ENCODE results near the gene ACOX3. TPM values are rescaled to one million over a fixed set of nuclear protein-coding genes. Genes with fewer than 3 reads are reported as not detected.
A peak's percentile ranks its signal among the peaks of the same experiment; 100 is the strongest.

The ACOX3 gene
- polyA plus RNA-seq, 4 donors: 15.0 to 17.5 (median 15.7) TPM

DNA sequence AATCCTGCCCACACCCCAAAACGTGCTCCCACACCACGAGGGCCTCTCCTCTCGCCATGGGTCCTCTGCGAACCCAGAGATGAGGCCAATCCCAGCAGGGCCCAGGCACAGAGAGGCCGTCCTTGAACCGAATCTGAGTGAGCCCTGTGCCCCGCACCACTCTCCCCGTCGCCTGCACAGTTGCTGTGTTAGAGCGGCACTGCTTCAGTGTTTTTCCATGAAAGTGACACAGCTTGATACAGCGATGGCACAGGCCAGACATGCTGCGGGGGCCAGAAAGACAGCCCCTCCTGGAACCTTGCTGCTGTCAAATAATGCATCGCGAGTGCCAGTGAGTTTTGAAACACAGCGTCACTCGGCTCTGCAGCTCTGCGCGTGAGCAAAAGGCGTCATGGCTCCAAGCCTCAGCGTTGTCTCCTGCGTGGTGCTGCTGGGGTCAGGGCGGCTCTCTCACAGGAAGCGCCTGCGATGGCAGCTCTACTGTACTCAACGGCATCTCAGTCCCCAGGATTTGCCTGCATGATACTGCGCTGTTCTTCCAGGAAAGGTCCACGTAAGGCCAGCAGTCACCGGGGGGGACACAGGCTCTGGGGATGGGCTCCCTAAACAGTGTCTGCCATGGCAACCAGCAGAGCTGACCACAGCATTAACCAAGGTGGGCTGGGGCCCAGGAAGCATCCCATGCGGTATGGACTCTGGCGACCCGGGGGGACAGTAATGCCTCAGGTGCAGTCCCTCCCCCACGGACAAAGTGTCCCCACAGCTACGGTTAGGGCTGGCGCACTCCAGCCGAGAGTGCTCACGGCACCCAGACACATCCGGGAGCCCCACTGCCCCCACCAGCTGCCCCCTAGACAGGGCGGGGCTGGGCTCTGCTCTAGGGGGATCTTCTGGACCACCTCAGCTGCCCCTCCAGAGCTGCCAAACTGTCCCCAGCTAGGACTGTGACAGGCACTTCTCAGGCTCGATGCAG is 63.1 kb downstream of the ACOX3 start:
- no peak for DNase-seq (ENCODE audit: low read depth in 4 of 4, low spot score in 3 of 4)

DNA sequence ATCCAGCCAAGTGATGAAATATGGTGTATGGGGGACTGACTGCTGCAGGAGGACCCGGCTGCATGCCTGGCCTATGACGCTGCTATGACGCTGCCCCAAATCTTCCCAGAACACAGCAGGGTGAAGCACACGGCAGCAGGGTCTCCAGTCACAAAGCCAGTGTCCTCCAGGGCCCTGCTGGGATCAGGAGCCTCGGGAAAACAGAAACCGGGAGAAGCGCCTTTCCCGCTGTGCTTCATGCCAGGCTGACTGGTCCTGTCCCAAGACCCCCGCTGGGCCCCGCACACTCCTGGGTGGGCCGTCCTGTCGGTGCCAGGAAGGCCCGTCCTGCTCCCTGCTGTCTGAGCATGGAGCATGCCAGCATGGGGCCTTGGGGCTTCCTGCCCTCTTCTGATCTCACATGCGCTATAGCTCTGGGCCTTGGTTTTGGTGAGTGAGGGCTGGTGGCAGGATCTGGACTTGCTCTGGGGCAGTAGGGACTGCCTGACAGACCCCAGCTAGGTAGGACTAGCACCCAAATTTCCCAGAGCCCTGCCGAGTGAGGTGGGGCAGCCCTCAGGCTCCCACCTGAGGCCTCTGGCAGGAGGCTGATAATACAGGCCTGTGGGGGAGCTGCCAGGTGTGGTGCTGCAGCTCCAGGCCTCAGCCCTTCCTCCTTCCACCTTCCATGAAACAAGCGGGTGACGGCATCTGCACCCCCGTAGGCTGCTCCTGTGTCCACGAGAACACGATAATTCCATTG is 64.0 kb downstream of the ACOX3 start:
- no peak for DNase-seq (ENCODE audit: low read depth in 4 of 4, low spot score in 3 of 4)

DNA sequence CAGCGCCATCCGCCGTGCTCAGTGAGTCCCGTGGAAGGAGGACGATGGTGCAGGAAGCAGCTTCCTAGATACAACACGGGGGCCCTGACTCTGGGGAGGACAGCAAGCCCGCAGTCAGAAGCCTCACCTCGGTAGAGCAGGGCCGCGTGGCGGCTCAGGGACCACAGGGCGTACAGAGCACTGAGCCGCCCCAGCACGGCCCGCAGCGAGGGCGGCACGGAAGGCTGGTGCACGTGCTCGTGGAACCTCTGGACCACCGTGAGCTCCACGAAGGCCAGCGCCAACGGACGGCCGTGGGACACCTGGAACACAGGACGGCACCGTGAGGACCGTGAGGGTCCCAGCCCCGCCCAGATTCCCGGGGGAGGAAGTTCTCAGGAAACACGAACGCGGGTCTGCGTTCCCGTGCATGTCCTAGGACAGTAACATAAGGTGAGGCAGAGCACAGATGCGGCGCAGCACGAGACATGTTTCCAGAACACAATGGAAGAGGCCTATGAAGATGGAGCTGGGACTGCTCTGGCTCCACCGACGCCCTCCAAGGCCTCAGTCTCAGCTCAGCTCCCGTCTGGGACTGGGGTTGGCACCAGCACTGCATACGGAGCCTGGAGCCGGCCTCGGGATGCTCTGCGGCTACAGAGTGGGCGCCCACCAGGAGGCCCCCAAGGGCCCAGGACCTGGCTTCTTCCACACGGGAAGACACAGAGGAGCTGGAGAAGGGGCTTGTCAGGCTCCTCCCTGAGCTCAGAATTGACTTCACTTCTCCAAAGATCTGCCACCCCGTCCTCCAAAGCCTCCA is 65.5 kb downstream of the ACOX3 start:
- no peak for DNase-seq (ENCODE audit: low read depth in 4 of 4, low spot score in 3 of 4)

DNA sequence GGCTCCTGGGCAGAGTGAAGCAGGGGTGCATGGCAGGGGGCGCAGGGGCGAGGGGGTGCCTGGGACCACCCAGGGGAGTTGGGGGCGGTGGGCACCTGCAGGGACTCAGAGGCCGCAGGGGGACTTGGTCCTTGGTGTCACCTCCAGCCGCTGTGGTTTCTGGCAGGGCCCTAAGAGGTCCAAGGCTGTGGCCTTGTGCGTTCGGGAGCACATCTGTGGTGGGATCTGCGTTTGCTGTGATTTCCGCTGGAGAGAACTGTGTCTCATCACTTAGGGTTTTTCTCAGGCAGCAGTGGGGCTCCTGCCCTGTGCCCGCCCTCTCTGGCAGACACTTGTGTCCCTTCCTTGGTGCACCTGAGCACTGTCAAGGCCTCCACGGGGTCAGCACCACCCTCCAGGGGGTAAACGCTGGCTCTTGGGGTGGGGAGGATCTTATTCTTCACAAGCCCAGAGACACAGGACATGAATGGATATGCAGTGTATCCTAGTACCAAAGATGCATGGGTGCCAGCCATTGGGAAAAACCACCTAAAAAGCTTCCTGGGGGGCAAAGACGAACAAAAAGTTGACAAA is 66.5 kb downstream of the ACOX3 start:
- no peak for DNase-seq (ENCODE audit: low read depth in 4 of 4, low spot score in 3 of 4)

DNA sequence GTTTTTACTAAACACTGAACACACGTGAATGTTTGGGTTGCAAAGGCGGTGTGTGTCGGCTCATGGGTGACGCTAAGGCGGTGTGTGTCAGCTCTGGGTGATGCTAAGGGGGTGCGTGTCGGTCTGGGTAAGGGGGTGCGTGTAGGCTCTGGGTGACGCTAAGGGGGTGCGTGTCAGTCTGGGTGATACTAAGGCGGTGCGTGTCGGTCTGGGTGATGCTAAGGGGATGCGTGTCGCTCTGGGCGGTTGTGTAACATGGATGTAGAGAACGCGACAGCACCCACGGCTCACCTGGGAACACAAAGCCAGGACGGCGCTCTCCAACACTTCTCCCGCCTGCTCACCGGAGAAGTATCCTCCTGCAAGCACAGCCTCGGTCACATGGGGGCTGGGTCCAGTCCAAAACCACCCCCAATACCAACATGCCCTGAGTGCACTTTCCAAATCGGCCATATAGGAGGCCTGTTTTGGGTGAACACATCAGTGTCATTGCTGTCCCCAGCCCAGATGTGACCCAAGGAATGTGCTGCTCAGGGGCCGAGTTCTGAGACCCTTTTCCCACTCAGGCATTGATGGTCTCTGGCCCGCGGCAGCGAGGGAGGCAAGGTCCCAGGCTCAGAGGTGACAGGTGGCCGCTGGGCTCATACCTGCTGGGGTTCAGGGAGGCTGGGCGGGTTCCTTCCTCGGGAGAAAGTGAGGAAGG is 67.1 kb downstream of the ACOX3 start:
- no peak for DNase-seq (ENCODE audit: low read depth in 4 of 4, low spot score in 3 of 4)

DNA sequence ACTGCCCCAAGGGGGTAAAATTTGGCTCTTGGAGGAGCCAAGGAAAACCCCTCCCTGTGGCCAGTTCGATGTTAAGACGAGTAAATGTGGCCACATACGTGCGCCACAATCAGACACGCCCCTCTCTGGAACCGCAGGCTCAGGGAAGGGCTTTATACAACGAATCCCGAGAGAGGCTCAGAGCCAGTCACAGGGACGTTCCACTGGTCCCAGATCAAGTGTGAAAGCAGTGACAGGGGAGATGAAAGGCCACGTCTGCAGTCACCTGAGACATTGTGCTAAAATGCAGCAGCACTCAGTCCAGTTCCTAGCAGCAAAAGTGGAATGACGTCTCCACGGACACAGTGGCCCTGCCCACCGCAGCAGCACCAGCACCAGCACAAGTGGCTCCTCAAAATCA is 68.0 kb downstream of the ACOX3 start:
- no peak for DNase-seq (ENCODE audit: low read depth in 4 of 4, low spot score in 3 of 4)

DNA sequence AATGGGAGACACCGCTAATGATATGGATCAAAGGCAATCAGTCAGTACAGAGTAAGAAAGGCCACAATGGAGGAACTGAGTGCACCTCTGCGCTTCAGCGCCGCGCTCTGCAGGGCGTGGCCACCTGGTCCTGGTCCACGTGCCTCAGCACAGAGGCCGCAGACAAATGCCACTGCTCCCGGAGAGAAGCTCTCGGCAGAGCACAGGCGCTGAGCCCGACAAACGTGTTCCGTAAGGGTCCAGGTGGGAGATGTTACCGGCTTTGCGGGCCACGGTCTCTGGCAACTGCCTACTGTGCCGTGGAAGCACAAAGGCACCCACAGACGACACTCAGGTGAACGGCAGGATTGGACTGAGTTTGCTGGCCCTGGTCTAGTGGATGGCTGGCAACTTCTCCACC is 68.9 kb downstream of the ACOX3 start:
- DNase-seq (ENCODE audit: low read depth in 4 of 4, low spot score in 3 of 4): no peak

DNA sequence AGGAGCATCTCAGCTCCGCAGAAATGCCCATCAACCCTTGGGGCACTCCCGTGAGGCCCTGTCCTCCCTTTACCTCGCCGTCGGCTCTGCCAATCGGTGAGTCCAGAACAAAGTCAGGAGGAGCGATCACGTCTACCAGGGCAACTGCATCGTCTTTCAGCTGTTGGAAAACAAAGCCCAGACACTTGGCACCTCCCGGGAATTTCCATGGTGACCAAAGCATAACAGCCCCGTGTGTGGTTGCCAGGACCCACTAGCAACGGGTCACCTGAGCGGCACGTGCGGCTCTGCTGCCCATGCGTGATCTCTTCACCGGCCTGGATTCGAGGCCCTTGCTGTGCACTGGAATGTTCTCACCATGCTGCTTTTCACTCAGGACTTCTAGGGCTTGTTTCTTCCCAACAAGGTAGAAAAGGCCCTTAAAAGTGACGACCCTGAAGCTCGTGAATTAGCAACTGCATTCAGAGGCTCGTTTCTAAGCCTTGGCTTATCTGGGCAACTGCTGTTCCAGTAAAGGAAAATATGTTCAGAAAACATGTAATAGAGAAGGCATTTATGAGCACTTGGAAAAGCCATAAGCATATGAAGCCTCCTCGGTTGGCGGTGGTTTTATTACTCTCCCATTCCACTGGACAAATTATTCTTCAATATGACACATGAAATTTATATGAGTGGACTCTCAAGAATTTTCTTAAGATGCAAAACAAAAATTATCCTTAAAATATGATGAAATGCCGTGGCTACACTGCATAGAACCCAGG is 69.5 kb downstream of the ACOX3 start:
- DNase-seq (ENCODE audit: low read depth in 4 of 4, low spot score in 3 of 4): peak in 1 of 4 donors; percentile 48

DNA sequence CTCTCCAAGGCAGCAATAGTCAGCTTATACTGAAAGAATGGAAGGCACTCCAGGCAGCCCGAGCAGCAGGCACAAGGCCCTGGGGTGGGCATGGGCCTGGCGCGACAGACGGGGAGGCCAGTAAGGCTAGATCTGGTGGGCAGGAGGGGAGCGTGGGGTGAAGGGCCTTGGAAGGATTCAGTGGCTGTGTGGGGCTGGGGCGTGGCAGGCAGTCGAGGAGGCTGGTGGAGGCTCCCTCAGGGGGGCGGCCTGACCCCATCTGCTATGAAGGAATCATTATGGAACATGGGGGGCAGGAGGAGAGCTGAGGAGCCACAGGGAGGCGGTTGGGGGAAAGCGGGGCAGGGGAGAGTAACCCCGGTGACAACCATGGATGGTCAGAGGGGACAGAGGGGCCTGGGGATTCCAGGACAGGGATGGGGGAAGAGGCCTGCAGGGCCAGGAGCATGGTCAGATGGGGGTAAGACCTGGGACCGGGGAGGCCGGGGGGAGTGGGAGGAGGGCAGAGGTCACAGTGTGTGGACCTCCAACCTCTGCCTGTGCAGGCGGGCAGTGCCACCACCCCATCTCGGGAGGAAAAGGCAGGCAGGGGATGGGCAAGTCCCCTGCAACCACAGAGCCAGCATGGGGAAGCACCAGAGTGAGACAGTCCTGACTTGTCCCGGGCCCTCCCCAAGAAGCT is 70.3 kb downstream of the ACOX3 start:
- DNase-seq (ENCODE audit: low read depth in 4 of 4, low spot score in 3 of 4): no peak

DNA sequence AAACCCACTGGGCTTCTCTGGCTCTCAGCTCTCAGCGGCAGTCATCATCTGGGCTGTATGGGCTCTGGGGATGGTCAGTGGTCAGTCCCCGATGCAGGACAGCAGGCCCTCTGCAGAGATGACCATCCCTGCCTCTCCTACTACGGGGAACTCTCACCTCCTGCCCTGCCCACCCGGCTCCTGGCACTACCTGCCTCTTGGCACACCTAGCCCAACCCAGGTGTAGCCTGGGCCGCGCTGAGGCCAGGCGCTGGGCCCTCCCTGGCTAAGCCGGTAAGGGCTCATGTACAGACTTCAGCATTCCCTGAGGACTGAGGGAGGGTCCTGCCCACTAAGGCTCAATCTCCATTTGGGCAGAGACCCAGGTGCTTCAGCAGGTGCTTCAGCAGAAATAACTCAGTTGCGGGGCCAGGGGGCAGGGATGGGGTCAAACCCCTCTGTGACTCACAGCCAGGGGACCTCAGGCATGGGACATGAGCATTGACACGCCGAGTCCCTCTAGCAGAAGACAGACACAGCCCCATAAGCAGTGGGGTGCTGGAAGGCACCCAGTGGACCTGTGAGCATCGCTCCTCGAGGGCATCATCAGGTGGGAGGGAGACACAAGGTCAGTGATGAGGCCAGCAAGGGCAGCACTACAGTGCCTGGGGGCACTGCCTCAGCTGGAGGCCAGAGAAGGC is 71.0 kb downstream of the ACOX3 start:
- no peak for DNase-seq (ENCODE audit: low read depth in 4 of 4, low spot score in 3 of 4)

DNA sequence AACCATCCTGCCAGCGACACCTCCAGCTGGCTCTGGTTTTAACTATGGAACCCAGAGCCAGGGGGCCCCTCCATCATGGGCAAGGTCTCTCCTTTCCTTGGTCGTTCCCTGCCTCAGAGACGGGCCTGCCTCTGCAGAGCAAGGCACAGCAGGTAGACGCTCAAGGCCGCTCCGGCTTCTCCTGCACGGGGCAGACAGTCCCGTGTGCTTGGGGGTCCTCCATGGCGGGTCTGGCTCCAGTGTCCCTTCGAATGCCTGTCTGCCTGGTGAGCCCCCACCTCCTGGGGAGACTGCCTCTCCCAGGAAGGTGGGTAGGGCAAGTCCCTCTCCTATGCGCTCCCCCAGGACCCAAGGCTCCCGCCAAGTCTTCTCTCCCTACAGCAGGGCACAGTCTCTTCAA is 71.5 kb downstream of the ACOX3 start:
- no peak for DNase-seq (ENCODE audit: low read depth in 4 of 4, low spot score in 3 of 4)

DNA sequence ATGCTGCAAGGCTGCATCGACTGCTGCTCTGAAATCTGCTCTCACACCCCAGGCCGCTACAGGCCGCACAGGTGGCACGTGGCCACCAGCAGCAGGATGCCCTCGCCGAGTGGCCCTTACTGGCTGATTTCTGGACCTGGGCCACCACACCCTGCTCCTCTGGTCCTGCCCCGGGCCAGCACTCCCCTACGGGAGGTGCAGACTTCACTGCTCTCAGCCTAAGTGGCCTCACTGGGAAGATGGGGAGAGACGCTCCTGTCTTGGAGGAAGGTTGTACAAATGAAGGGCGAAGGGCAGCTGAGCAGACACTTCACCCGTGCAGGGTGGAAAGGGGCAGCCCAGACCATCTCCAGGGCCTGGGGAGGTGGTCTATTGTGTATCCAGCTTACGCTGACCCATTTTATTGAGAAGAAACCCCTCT is 72.5 kb downstream of the ACOX3 start:
- no peak for DNase-seq (ENCODE audit: low read depth in 4 of 4, low spot score in 3 of 4)

DNA sequence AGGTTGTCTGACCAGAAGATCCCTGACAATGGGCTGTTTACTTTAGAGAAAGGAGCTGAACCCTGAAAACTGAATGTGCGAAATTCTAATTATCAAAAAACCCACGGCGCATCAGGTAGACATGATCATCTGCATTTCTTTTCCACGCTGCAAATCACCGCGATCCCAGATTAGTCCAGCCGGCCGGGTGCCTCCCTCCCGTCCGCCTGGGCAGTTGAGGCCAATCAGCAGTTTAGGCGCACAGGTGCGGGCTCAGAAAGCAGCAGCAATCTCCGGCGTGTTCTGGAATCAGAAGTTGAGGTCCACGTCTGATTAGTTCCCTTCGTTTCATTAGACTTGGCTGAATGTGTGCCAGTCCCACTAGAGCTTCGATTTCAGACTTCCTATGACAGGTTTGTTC is 73.9 kb downstream of the ACOX3 start:
- DNase-seq (ENCODE audit: low read depth in 4 of 4, low spot score in 3 of 4): no peak

DNA sequence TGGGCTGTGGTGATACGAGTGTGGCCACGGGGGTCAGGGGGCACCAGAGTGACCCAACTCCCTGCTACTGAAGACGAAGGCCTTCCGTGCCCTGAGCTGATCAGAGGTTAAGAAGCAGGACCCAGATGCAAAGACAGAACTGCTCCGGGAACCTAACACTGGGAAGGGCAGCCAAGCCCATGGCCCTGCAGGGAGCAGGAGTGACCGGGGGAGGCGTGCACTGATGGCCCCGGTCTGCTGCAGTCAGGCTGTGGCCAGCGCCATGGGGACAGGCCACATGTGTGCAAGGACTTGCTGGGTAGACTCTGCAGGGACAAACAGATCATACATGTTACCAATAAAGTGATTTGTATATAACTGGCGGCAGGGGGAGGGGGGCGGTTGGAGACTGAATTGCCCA is 74.6 kb downstream of the ACOX3 start:
- DNase-seq (ENCODE audit: low read depth in 4 of 4, low spot score in 3 of 4): no peak

DNA sequence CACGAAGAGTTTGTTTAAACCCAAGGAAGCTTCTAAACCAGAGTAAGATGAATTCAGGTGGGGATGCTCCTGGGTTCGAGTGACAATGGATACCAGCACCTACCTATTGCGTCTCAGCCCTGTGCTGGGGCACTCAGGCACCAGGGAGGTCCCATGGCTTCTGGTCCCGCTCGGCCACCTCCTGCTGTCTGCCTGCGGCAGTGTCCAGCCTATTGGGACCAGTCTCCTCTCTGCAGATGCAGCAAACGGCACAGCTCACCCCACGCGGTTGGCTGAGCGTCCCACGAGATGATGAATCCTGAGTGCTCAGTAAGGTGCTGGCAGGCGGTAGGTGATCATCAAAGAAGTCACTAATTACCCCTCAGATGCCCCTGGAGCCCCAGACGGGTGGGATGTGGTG is 75.2 kb downstream of the ACOX3 start:
- DNase-seq (ENCODE audit: low read depth in 4 of 4, low spot score in 3 of 4): no peak

DNA sequence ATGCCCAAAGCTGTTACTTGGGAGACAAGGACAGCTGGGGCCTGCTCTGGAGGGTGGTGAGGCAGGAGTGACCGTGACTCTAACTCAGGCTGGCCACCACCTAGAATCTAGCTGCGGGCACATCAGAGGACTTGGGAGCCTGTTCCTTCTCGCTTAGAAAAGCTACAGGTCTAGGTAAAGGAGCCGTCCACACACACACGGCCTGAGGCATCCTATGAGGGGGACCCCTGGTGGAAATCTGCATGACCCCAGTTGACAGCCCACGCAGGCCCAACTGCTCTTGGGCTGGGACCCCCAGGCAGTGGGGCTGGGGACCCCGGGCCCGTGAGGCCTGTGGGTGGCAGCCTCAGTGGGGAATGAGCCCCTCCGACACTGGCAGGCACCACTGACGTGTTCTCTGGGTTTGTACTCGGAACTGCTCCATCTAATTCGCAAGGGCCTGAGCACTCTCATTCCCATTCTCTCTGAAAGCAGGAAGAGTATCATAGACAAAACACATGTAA is 75.6 kb downstream of the ACOX3 start:
- DNase-seq (ENCODE audit: low read depth in 4 of 4, low spot score in 3 of 4): no peak

DNA sequence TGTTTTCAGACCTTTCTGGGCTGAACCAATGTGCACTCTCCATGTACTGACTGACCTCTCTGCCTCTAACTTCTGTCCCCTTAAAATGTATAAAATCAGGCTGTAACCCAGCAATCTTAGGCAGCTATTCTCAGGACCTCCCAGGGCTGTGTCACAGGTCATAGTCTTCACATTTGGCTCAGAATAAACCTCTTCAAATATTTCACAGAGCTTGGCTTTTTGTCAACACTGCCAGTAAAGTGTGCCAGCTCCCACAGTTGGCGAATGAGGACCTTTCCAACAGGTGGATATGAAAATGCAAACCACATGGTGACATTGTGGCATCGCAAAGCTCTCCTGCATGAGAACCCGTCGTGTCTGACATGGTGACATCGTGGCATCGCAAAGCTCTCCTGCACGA is 76.4 kb downstream of the ACOX3 start:
- DNase-seq (ENCODE audit: low read depth in 4 of 4, low spot score in 3 of 4): no peak

DNA sequence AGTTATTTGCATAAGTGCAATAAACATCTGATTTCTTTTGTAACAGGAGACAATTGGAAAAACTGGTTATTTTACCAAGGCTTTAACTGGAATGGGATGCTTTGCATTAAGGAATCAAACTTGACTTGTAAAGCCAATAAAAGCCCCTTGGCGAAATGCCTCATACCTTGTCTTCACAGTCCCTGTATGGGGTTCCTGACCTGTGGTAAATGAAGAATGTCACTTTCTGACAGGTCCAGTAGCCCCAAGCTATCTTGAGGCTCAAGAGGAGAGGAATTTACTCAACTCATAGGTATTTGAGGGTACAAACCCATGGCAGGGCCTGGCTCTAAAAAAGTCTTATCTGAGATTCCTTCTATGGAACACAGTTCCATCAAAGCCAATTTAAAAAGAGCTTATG is 78.0 kb downstream of the ACOX3 start:
- DNase-seq (ENCODE audit: low read depth in 4 of 4, low spot score in 3 of 4): no peak
